GM12864 (cell line): ENCODE data around the gene THBS2.

Experiments used
- DNase-seq: peaks from one replicate; pipeline ENCODE4 v3.0.0-alpha.2; 2011; ENCODE audit warnings: low read depth
- H3K4me3 ChIP-seq: 2 replicates; pipeline ENCODE4 v1.5.1; 2011; ENCODE audit warnings: mild to moderate bottlenecking, low read depth, low read length, control low read depth
- TF ChIP-seq, protein P1 (sequence below): IDR thresholded peaks from 2 replicates; pipeline ENCODE4 v1.5.1; 2011; ENCODE audit warnings: low read depth, mild to moderate bottlenecking, moderate library complexity, low read length, control low read depth, inconsistent platforms; ENCODE audit errors: missing control alignments

Gene THBS2

DNA sequence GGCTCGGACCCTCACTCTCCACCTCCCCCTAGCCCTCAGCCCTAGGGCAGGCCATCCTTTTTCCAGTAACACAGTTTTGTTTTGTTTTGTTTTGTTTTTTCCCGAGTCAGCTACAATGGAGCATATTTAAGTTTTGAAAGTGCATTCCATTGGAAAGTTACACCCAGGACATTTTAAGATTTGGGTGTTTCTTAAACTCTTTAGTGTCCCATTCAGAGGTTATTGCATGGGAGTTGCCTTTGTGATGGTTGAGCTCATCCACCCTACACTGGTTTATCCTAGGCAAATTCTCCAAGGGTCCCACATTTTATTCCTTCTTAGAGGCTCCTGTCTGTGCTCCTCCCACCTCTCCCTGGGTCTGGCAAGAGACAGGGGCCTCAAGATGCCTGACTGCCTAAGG lies 58.9 kb downstream of the THBS2 start:
- no peak for DNase-seq
- no peak overlapping the region for H3K4me3 ChIP-seq
- TF ChIP-seq, protein P1, sequence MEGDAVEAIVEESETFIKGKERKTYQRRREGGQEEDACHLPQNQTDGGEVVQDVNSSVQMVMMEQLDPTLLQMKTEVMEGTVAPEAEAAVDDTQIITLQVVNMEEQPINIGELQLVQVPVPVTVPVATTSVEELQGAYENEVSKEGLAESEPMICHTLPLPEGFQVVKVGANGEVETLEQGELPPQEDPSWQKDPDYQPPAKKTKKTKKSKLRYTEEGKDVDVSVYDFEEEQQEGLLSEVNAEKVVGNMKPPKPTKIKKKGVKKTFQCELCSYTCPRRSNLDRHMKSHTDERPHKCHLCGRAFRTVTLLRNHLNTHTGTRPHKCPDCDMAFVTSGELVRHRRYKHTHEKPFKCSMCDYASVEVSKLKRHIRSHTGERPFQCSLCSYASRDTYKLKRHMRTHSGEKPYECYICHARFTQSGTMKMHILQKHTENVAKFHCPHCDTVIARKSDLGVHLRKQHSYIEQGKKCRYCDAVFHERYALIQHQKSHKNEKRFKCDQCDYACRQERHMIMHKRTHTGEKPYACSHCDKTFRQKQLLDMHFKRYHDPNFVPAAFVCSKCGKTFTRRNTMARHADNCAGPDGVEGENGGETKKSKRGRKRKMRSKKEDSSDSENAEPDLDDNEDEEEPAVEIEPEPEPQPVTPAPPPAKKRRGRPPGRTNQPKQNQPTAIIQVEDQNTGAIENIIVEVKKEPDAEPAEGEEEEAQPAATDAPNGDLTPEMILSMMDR = no peak

DNA sequence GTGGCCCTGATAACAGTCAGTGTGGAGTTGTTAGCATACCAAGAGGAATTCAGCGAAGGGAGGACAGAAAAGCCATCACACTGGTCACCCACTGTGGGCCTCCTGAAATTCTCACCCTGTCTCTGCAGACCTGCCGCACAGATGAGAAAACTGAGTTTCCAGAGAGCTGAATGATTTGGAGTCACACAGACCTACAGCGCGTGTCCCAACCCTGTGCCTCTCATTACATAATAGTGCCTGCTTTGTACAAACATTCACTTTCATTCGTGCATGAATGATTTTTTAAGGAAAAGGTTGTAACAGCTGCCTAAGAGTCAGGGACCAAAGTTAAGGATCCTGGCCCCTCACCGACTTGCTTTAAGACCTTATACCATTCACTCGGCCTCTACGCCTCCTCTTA lies 62.7 kb downstream of the THBS2 start:
- TF ChIP-seq, protein P1 = no peak
- DNase-seq = no peak
- no peak overlapping the region for H3K4me3 ChIP-seq

DNA sequence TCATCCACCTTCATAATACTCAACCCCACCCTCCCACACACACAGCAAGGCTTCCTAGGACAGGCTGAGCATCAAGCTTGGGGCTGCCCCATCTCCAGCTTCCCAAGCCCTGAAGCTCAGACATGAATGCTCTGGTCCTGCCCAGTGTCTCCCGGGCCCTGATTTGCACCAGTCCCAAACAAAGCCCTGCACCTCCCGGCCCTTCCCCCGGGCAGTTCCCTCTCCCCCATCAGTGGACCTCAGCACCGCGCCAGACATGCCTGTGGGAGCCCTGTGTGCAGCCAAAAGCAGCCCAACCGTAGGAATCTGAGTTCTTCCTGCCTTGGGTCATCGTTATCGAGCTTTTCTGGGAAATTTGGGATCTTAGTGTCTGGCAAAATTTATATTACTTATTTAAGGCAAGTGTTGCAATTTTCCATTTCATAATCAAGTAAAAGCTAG lies 63.5 kb downstream of the THBS2 start:
- H3K4me3 ChIP-seq = no peak overlapping the region
- DNase-seq = no peak
- TF ChIP-seq, protein P1 = no peak

DNA sequence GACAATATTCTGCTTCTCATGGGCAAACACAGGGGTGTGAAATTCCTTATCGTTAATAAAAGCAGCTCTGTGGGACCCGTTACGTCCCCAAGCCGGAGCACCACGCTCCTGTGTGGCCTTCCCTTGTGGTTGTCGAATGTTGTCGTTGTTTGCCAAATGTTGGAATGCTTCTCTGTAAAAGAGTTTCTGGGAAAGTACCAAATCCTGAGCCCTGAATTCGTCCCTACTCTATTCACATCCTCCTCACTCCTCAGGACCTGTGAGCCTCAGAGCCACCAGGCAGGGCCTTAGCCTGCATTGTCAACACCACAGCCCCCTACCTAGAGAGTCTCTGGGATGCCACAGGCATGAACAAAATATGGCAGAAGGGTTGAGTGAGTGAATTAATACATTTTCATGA lies 64.0 kb downstream of the THBS2 start:
- H3K4me3 ChIP-seq = no peak overlapping the region
- TF ChIP-seq, protein P1 = no peak
- DNase-seq = no peak

DNA sequence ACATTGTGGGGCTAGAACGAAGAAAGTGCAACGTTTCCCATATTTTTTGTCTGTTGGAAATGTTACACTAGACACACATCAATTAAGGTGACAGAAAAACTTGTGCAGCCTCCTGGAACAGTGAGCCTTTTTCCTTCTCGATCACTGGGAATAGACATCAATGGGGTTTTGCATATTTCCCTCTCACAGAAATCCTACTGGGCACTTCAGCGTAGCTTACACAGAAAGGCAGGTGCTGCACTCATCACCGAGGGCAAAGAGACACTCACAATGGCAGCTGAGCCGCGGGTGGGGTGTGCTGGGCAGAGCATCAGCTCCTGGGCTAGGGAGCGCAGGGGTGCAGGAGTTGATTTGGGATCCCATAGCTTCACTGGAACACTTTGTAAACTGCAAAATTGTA lies 64.5 kb downstream of the THBS2 start:
- DNase-seq = no peak
- TF ChIP-seq, protein P1 = no peak
- H3K4me3 ChIP-seq = no peak overlapping the region

DNA sequence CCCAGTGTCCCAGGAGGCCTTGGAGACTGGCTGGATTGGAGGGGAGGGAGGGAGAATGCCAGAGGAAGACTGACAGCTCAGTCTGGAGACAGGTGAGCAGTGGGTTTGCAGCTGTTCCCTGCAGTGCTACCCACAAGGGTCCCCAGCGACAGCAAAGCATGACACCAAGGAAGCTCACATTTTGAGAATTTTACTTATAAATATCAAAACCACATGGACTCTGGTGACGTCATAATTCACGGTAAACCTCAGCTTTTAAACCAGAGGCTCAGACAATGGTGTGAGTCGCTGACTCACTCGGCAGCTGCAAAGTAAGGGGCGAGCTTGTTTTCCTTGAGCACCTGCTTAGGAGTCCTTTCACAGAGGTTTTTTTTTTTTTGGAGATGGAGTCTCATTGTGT lies 65.2 kb downstream of the THBS2 start:
- H3K4me3 ChIP-seq = no peak overlapping the region
- DNase-seq = no peak
- TF ChIP-seq, protein P1 = no peak

DNA sequence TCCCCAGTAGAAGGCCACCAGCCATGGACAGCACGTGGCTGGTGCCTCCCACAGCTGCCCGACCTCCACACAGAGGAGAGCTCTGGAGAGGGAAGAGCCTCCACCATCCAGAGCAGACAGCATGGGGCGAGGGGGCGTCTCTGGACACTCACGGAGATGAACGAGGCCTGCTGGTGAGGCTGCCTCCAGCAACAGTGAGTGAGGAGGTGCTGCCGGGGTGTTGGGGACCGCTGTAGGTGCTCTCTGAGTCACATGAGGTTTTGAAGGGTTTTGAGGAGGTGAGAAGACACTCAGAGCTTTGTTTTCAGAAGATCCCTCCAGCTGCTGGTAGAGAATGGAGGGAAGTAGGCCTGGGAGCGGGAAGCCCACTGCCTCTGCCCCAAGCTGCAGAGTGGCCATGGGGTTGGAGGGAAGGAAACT lies 65.6 kb downstream of the THBS2 start:
- TF ChIP-seq, protein P1 = no peak
- H3K4me3 ChIP-seq = no peak overlapping the region
- no peak for DNase-seq
